GM21447 (cell line): ENCODE data around the gene CNTN5.
"Not testable (repeated sequence)": the region's sequence is repeated elsewhere in the genome, so short reads cannot be mapped to it uniquely, and the experiment has no call there.

Experiments
- ATAC-seq: cut with Tn5 transposase; IDR thresholded peaks from one replicate; pipeline ENCODE4 v1.9.1; 2021; ENCODE audit not compliant: unreplicated experiment

CNTN5 gene

DNA sequence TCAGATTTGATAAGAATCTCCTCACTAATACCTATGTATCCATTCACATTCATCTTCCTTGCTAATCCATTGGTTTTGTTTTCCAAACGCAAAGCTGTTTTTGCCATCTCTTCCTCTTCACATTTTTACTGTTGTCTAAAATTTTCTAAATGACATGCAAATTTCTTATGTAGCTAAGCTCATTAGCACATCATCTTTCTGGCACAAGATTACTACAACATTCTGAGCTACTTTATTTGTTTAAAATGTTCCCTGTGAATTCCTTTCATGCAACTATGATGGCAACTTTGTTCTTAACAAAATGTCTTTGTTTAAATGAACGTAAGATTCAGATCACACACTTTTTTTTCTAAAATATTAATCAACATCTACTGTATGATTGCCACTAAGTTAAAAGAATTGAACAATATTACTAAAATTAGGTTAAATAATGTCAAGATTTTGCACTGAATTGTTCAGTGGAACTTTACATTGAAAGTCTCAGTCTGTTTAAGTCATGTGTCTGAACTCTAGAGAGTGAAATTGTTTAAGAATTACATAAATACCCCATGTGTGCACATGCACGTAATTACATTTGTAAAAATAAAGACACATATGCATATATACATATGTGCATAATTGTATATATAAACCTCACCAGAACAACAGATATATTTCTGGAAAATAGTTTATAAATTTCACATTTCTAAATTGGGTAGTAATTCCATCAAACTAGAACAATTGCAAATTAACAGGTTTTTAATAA, 688.4 kb downstream of the CNTN5 start:
- ATAC-seq, result no peak

DNA sequence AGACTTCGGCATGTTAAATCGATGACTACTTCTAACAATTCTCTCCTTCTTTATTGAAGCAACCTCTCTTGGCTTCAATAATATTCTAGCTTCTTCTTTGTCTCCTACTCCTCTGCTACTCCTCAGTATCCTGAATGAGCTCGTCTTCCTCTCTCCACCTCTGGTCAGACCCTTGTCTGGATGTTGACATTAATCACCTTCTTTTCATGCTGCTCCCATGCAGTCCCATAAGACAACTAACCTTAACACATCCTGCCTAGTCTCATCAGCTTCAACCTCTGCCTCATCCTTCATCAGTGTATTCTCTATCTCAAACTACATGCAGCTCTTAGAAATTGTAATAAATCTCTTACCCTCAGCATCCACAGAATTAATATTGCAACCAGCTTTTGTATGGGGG, 695.6 kb downstream of the CNTN5 start:
- ATAC-seq, result no peak

DNA sequence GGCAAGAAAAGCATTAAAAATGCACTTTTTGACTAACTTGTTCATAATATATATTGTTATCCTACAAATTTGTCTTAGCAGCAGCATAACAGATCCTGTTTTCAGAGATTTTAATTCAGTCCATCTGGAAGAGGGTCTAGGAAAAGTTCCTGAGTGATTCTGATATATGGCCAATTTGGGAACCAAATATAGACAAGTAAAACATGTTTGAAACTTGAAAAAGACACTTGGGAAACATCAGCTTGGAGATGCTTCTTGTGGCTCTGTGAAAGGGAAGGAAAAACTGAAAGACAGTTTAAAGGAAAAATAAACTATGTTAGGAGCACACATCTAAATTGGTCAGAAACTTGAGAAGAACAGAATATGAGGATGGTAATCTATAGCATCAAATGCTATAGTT, 697.5 kb downstream of the CNTN5 start:
- ATAC-seq, result no peak

DNA sequence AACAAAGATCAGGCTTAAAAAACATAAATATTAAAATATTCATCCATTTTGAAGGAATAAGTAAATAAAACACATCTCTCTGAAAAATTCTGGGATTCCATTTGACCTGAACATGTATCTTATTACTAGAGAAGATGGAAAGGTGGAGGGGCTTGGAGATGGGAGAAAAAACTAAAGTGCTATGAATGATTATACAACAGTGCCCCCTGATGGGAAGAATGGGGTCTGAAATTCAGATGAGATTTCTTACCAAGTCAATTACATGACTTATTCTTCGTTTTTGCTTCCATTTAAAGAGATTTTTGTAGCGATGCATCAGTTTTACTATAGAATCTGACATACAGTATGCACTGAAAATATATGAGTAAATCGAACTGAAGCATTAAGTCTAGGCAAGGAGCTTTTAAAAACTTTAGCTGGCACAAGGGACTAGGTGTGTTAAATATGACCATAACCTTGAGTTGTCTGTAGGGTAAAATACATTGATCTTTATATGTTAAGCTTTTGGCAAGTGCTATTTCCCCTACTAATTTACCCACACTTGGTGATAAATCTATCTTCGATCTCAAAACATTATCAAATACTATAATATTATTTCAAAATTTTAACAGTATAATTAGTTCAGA, 718.8 kb downstream of the CNTN5 start:
- no peak for ATAC-seq

DNA sequence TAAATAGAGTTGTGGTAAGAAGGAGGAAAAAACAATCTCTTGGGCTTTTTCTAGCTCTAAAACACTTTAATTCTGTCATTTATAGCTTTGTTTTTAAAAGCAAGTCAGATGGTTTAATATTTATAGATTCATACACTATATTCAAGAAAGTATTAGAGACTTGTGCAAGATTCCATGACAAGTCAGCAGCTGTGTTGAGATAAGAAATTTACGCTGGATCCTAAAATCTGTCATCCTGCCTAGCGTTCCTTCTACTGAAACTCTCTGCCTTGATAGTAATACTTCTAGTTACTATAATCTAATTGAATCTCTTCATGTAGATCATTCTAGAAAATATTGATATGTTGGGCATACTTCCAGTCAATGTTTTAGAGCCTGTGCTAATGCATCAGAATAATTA, 721.8 kb downstream of the CNTN5 start:
- ATAC-seq, result no peak

DNA sequence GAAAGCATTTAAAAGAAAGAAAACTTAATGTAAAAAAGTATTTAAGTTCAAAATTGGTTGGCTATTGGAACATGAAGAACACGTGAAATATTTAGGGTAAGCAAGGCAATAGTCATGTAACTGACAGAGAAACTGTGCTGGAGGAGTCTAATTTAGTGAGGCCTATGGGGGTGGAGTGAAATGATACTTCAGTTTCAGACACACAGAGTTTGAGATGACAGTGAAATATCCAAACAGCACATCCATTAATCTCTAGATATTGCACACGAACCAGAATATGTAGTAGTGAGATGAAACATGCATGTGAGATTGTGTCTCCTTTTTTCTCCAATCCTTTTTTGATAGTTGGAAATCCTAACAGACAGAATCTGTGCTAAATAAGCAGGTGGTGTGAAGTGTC, 739.0 kb downstream of the CNTN5 start:
- no peak for ATAC-seq

DNA sequence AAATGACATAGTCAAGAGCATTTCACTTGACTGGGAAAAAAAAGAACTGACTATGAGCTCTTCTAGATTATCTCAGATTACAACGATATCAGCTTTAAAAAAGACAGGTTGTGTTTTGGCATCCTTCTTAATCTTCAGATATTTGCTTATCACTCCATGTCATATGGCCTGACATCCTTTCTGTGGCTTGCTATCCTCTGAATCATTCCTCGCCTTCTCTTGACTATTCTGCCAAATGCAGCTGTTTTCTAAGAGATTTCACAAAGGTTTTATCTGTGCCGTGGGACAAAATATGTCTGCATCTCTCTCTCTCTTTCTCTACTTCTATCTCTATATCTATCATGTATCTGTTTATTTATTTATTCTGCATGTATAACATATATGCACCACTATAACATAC, 746.1 kb downstream of the CNTN5 start:
- ATAC-seq, result no peak

DNA sequence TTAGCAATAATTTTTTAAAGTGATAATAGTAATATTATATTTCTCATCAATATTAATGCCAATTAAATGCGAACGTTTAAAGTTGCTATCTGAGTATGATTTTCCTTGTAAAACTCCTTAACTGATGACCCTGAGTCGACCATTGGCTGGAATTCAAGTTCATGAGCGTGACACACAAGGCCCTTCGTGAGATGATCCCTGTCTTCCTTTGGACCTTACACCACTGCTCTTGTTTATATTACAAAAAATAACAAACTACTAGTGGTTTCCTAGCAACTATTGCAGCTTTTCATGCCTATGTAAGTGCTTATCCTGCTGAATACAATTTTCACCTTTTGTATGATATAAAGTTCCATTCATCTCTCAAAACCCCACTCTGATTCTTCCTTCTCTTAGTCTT, 752.9 kb downstream of the CNTN5 start:
- ATAC-seq, result no peak

DNA sequence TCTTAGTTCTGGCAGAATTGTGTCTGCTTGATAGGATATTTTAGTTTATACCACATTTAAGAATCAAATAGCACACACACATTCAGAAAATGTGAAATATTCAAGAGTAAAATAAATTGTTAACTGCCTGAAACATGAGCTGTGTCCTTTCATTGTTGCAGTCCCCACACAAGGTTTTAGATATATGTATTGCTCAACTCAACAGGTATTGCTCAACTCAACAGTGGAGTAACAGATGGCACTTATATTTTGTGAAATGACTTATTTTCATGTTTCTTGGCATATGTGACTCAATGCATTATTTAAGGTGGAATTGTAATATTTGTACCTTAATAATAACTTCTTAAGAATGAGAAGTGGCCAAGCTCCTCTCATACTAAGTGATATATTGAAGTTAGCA, 760.3 kb downstream of the CNTN5 start:
- ATAC-seq, result no peak

DNA sequence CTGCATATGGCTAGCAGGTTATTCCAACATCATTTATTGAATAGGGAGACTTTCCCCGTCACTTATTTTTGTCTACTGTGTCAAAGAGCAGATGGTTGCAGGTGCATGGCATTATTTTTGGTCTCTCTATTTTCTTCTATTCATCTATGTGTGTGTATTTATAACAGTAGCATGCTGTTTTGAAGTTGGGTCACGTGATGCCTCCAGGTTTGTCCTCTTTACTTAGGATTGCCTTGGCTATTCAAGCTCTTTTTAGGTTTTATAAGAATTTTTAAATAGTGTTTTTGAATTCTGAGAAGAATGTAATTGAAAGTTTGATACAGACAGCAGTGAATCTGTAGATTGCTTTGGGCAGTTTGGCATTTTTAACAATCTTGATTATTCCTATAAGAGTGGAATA, 770.6 kb downstream of the CNTN5 start:
- no peak for ATAC-seq

DNA sequence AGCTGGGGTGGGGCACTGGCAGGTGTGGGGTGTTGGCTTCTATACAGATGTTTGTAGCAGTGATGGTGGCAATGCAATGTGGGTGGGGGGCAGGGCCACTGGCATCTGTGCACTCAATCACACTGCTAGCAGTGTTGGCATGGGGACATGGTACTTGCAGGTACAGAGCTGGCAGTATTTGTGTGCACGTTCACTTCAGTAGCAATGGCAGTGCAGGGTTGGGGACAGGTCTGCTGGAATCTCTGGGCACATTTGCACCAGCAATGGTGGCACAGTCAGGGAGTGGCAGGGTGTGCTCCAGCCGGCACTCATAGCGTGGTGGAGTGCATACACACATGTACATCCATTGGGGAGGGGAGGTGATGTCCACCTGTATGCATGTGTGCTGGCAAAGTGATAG, 775.2 kb downstream of the CNTN5 start:
- no peak for ATAC-seq

DNA sequence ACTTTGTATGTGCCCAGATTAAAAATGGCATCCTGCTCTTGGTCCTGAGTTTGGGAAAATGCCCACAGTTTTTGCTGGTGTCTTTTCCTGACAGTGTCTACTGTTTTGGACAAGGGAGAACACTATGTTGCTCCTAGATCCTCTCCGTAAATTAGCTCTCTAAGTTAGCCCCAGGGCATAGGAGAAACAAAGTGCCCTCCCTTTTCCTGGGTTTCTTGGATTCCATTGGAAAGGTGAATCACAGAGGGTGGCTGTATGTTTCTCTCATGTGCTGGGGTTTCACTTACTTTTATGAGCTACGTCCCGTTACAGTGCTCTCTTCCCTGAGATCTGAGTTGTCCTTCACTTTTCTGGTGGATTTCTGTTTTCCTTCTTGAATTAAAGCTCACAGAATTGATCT, 782.8 kb downstream of the CNTN5 start:
- ATAC-seq, result no peak

DNA sequence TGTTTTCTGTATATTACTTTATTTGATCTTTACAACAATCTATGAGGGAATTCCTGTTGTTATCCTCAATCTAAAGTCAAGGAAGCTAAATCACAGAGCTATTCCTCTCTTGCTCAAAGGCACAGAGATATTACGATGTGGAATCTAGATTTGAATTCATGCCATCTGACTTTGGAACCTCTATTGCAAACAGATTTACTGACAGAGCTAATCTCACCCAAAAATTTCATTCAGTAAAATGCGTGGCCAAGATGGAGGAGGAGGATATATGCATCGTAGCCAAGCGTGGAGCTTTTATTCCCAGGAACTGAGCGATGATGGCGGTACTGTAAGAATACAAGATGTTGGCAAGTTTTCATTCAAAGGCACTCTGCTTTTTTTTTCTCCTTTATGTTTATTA, 791.8 kb downstream of the CNTN5 start:
- no peak for ATAC-seq

DNA sequence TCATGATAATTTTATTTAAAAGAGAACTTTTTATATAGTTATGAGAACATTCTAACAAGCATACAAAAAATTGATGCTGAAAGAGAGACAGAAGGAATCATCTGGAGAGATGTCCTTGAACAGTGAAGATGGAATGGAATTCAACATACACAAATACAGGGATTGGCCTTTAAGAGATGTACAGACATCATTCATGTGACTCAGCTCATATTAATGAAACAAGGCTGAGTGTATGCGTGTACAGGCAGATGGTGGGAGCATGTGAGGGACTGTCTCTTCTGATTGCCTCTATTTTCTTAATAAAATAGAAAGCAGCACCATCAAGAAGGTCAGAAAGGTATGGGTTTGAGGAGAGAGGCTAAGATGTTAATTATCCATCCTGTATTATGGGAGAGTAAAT, 793.3 kb downstream of the CNTN5 start:
- no peak for ATAC-seq

DNA sequence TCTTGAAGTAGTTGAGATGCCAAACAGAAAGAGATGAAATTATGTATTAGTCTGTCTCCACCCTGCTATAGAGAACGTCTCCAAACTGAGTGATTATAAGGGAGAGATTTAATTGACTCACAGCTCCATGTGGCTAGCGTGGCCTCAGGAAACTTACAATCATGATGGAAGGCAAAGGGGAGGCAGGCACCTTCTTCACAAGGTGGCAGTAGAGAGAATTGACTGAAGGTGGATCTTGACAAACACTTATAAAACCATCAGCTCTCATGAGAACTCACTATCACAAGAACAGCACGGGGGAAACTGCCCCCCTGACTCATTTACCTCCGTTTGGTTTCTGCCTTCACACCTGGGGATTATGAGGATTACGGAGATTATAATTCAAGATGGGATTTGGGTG, 794.0 kb downstream of the CNTN5 start:
- no peak for ATAC-seq

DNA sequence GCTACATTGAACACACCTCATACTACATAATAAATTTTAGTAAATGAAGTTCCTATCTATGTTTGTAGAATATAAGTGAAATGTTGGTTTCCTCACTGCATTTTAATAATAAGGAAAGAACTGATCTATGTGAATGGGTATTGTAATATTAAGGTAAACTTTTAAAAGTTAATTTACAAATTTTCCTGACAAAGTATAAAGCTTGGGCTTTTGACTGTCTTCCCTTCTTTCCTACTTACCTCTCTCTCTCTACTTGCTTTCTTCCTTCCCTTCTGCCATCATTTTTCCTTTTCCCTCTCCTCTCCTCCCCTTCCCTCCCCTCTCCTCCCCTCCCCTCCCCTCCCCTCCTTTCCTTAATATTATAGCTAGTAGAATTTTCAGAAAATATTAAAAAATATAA, 798.2 kb downstream of the CNTN5 start:
- ATAC-seq, result no peak

DNA sequence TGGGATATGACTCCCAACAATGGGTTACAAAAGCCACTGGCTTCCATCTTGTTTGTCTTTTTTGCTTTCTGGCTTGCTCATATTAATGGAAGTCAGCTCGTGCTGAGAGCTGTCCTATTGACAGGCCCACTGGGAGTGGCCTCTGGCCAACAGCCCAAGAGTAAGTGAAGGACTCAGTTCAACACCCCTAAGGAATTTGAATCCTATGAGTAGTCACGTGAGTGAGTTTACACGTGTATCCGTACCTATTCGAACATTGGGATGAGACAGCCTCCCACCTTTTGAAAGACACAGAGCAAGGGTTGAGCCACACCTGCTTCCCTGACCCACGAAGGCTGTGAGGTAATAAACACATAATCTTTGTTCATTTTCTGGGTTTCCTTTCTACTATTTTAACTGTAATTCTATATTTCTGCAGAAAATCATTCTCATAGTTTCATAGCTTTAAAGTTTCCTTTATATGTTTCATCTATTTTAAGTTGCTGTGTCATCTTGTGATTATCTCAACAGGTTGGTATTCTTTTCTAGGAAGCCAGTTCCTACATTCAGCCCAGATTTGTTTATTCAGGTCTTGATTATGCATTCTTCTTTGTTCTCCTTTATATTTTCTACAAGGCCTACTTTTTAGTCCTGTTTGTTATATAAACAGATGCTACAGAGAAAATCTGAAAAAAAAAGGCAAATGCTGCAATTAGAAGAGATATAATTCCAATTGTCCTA, 802.3 kb downstream of the CNTN5 start:
- ATAC-seq, result no peak

DNA sequence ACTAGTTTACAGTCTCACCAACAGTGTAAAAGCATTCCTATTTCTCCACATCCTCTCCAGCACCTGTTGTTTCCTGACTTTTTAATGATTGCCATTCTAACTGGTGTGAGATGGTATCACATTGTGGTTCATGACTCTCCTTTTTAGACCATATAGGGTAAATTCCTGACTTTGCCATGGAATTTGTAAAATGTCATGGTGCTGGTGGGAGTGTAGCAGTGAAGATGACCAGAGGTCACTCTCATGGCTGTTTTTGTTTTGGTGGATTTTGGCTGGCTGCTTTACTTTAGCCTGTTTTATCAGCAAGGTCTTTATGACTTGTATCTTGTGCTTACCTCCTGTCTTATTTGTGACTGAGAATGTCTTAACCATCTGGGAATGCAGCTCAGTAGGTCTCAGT, 816.0 kb downstream of the CNTN5 start:
- not testable (repeated sequence) for ATAC-seq

DNA sequence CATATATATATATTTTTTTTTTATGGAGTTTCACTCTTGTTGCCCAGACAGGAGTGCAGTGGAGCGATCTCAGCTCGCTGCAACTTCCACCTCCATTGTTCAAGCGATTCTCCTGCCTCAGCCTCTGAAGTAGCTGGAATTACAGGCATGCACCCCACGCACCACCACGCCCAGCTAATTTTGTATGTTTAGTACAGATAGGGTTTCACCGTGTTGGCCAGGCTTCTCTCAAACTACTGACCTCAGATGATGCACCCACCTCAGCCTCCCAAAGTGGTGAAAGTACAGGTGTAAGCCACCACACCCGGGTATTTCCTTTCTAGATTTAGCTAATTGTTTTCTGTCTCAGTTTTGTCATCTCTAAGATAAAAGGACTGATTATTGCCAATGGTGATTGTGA, 821.1 kb downstream of the CNTN5 start:
- no peak for ATAC-seq

DNA sequence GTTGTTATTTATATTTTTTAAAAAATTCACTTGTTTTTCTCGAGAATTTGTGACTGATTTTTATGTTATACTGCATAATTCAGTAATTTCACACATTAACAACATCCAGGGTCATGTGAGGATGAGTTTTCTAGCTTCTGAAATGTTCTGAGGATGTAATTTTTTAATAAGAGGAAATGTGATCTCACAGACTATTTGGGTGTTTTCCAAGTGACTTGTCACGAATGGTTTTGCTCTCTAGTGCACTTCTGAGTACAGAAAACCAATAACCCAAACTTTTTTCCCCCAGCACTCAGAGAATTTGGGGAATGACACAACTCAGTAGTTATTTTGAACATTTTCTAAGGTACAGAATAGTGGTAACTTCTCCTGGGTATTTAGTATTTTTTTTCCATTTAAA, 845.2 kb downstream of the CNTN5 start:
- no peak for ATAC-seq

DNA sequence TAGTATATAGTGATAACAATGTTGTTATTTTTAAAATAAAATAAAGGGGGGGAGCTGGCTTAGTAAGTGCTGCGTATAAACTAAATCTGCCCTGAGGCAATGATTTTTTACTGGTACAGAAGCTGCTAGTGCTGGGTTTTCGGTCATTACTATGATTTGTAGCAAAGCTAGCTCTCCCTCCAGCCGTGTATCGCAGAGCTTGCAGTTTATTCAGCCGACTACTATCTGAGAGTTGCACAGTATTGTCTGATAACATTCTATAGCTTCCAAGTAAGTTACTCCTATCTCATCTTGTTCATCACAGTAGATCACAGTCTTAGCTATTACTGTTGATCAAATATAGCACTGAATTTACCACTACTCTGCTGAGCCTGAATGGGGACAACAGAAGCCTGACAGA, 860.9 kb downstream of the CNTN5 start:
- ATAC-seq, result no peak

DNA sequence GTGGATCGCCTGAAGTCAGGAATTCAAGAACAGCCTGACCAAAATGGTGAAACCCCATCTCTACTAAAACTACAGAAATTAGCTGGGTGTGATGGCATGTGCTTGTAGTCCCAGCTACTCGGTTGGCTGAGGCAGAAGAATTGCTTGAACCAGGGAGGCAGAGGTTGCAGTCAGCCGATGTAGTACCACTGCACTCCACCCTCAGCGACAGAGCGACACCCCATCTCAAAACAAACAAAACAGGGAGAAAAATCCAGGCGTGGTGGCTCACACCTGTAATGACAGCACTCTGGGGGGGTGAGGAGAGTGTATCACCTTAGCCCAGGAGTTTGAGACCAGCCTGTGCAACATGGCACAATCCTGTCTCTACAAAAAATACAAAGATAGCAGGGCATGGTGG, 864.0 kb downstream of the CNTN5 start:
- ATAC-seq, result no peak
